ENCODE results near the gene ZBTB5. TPM values are rescaled to one million over a fixed set of nuclear protein-coding genes. Genes with fewer than 3 reads are reported as not detected.

Gene ZBTB5
- total RNA-seq, 1 donor from 2014 or later: 11.3 TPM

GRCh38 chr9:37437621-37438020 is 27.6 kb downstream of the ZBTB5 start:
- Mint-ChIP-seq H3K9me3 (ENCODE audit: unreplicated experiment) (no peaks in the 10 kb centered on the region), H3K27me3 (ENCODE audit: low read depth, unreplicated experiment) (no peaks in the 10 kb centered on the region), H3K4me1 (ENCODE audit: low read depth, unreplicated experiment) (peaks cover 17% of the 10 kb centered on the region), H3K36me3 (ENCODE audit: low read depth, unreplicated experiment) (peaks cover 32% of the 10 kb centered on the region), H3K27ac (ENCODE audit: unreplicated experiment) (no peak overlapping the region), H3K4me3 (ENCODE audit: unreplicated experiment) (no peak overlapping the region)
- TF ChIP-seq CTCF (IDR thresholded peaks at IDR 0.05; ENCODE audit: insufficient read depth, low read depth, low read length) (no peak), EZH2 (IDR thresholded peaks at IDR 0.05; ENCODE audit: insufficient read depth, low read length) (no peak)
- Histone ChIP-seq H3K27ac (ENCODE audit: low read depth, low read length) (no peak overlapping the region), H4K20me1 (ENCODE audit: insufficient read depth, low read length) (peaks cover 92% of the 10 kb centered on the region), H3K79me2 (ENCODE audit: insufficient read depth, low read length) (peaks cover 30% of the 10 kb centered on the region), H3K4me2 (ENCODE audit: low read length) (no peak overlapping the region), H3K36me3 (ENCODE audit: insufficient read depth, low read length) (peaks cover 53% of the 10 kb centered on the region), H3K9ac (ENCODE audit: low read length) (no peak overlapping the region), H3K9me3 (ENCODE audit: insufficient read depth, low read depth, low read length) (no peaks in the 10 kb centered on the region), H3K27me3 (ENCODE audit: insufficient read depth, low read length) (no peaks in the 10 kb centered on the region), H3K4me3 (ENCODE audit: insufficient read depth, low read depth, low read length) (no peak overlapping the region), H3K4me1 (ENCODE audit: insufficient read depth, low read length) (peaks cover 5% of the 10 kb centered on the region), H2AFZ (ENCODE audit: low read depth, low read length) (no peak overlapping the region)
- DNase-seq (ENCODE audit: low read depth) (no peak), FAIRE-seq (no peak)

GRCh38 chr9:37437010-37437409 is 28.2 kb downstream of the ZBTB5 start:
- Histone ChIP-seq H3K36me3 (ENCODE audit: insufficient read depth, low read length) (peaks cover 49% of the 10 kb centered on the region), H3K4me2 (ENCODE audit: low read length) (no peak overlapping the region), H3K9ac (ENCODE audit: low read length) (no peak overlapping the region), H4K20me1 (ENCODE audit: insufficient read depth, low read length) (peaks cover 88% of the 10 kb centered on the region), H3K79me2 (ENCODE audit: insufficient read depth, low read length) (peaks cover 25% of the 10 kb centered on the region), H3K27me3 (ENCODE audit: insufficient read depth, low read length) (no peaks in the 10 kb centered on the region), H3K27ac (ENCODE audit: low read depth, low read length) (no peak overlapping the region), H3K4me3 (ENCODE audit: insufficient read depth, low read depth, low read length) (no peak overlapping the region), H3K4me1 (ENCODE audit: insufficient read depth, low read length) (peaks cover 5% of the 10 kb centered on the region), H2AFZ (ENCODE audit: low read depth, low read length) (no peak overlapping the region), H3K9me3 (ENCODE audit: insufficient read depth, low read depth, low read length) (no peaks in the 10 kb centered on the region)
- Mint-ChIP-seq H3K27me3 (ENCODE audit: low read depth, unreplicated experiment) (no peaks in the 10 kb centered on the region), H3K4me3 (ENCODE audit: unreplicated experiment) (no peak overlapping the region), H3K9me3 (ENCODE audit: unreplicated experiment) (no peaks in the 10 kb centered on the region), H3K4me1 (ENCODE audit: low read depth, unreplicated experiment) (peaks cover 15% of the 10 kb centered on the region), H3K27ac (ENCODE audit: unreplicated experiment) (no peak overlapping the region), H3K36me3 (ENCODE audit: low read depth, unreplicated experiment) (peaks cover 32% of the 10 kb centered on the region)
- FAIRE-seq (no peak), DNase-seq (ENCODE audit: low read depth) (no peak)
- TF ChIP-seq CTCF (IDR thresholded peaks at IDR 0.05; ENCODE audit: insufficient read depth, low read depth, low read length): no peak
- TF ChIP-seq EZH2 (IDR thresholded peaks at IDR 0.05; ENCODE audit: insufficient read depth, low read length): no peak

DNA sequence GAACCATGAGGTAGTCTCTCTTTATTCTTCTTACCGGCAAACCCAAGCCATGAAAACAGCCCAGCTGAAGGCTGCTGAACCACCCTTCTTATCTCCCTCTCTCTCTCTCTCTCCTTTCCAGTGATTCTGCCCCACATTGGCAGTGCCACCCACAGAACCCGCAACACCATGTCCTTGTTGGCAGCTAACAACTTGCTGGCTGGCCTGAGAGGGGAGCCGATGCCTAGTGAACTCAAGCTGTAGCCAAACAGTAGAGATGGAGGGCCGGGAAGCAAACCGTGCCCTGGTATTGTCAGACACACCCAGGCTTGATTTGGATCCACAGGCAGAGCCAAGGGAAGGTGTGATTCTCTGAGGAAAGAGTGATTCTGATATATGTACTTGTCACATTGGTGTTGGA is 28.7 kb downstream of the ZBTB5 start:
- H3K27ac ChIP-seq (ENCODE audit: low read depth, low read length): no peak overlapping the region
- H3K27ac Mint-ChIP-seq (ENCODE audit: unreplicated experiment): no peak overlapping the region

More for the DNA sequence above, 28.7 kb downstream of the ZBTB5 start:
- Mint-ChIP-seq H3K9me3 (ENCODE audit: unreplicated experiment) (no peaks in the 10 kb centered on the region), H3K36me3 (ENCODE audit: low read depth, unreplicated experiment) (peaks cover 28% of the 10 kb centered on the region), H3K4me3 (ENCODE audit: unreplicated experiment) (no peak overlapping the region), H3K27me3 (ENCODE audit: low read depth, unreplicated experiment) (no peaks in the 10 kb centered on the region), H3K4me1 (ENCODE audit: low read depth, unreplicated experiment) (peaks cover 15% of the 10 kb centered on the region)
- peaks cover 85% of the 10 kb centered on the region for H4K20me1 ChIP-seq (ENCODE audit: insufficient read depth, low read length)
- no peaks in the 10 kb centered on the region for H3K27me3 ChIP-seq (ENCODE audit: insufficient read depth, low read length)
- TF ChIP-seq CTCF (IDR thresholded peaks at IDR 0.05; ENCODE audit: insufficient read depth, low read depth, low read length): no peak
- TF ChIP-seq EZH2 (IDR thresholded peaks at IDR 0.05; ENCODE audit: insufficient read depth, low read length): no peak
- H3K9ac ChIP-seq (ENCODE audit: low read length): no peak overlapping the region
- peaks cover 25% of the 10 kb centered on the region for H3K79me2 ChIP-seq (ENCODE audit: insufficient read depth, low read length)
- no peak overlapping the region for H3K4me2 ChIP-seq (ENCODE audit: low read length)
- no peak for DNase-seq (ENCODE audit: low read depth)
- peaks cover 5% of the 10 kb centered on the region for H3K4me1 ChIP-seq (ENCODE audit: insufficient read depth, low read length)
- no peaks in the 10 kb centered on the region for H3K9me3 ChIP-seq (ENCODE audit: insufficient read depth, low read depth, low read length)
- FAIRE-seq: no peak
- no peak overlapping the region for H2AFZ ChIP-seq (ENCODE audit: low read depth, low read length)
- peaks cover 47% of the 10 kb centered on the region for H3K36me3 ChIP-seq (ENCODE audit: insufficient read depth, low read length)
- no peak overlapping the region for H3K4me3 ChIP-seq (ENCODE audit: insufficient read depth, low read depth, low read length)

Measured in astrocyte (in vitro differentiated cells and primary cell).